Activated CD8-positive, alpha-beta memory T cell treated with anti-CD3 and anti-CD28 coated beads for 1 hour (primary cell): ENCODE results near the gene BICRAL.
"Not testable (repeated sequence)": the region's sequence is repeated elsewhere in the genome, so short reads cannot be mapped to it uniquely, and the experiment has no call there.

Source experiments
- DNase-seq, 2 donors: peaks; one replicate each; pipeline ENCODE4 v3.0.0-alpha.2; 2020; ENCODE audit warnings: low read depth in 1 of 2; ENCODE audit errors: extremely low read depth in 1 of 2

The BICRAL gene

DNA sequence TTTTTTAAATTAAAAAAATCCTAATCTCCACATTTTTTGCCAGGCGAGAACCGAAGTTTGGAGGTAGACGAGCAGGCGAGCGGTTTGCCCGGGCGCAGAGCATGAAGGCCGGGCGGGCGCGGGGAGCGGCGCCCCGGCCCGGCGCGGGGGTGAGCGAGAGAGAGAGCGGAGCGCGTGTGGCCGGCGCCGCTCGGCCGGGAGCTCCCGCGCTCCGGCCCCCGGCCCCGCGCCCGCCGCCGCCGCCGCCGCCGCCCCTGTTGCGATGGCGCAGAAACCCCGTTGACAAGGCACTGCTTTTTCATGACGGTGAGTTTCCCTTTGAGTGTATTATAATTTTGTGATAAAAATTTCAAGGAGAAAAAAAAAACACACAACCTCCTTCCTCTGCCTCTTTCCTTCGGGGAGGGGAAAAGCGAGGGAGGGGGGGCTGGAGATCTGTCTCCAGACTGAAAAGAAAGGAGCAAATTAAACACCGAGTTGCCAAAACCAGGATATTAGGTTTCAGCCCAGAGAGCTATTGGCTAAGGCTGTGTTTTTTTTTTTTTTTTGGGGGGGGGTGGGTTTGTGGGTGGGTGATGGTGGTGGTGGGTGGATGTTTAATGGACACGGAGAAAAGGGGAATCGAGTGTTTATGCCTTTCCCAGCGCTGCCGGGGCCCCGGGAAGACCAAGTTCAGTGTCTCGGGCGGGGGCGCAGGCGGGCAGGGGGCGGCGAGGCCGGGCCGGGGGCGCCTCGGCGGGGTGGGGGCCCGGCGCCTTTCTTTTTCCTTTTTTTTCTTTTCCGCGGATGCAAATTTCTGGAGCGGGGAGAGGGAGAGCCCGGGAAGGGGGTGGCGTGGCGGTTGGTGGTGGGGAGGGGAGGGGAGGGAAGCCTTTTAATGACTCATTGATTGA is at the start of gene BICRAL:
BICRAL (plus strand) TSS at position 257 of the 893 bp plus-strand sequence. CDS start 39,971 bp downstream, outside the sequence.
- peak; percentile 44 to 64 for DNase-seq

GRCh38 chr6:42733867-42734481 is 47.9 kb upstream of the BICRAL start:
- DNase-seq: not testable (repeated sequence)

GRCh38 chr6:42735976-42736375 is 45.9 kb upstream of the BICRAL start:
- no peak for DNase-seq

DNA sequence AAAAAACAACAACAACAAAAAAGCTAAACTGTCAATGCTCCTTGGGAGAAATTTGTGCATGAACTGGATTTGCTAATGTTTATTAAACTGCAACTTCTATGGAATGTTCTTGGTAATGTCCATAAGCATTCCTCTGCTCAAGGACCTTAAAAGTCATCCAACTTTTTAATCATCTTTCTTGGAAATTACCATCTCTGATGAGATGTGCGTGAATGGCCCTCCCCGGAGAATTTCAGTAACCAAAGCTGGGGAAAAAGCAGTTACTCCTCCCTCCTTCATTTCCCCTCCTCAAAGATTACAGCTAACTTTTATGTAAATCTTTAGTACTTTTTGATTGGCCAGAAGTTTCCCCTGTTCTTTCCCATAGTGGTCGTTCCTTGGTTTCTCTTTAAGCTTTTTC is 41.1 kb upstream of the BICRAL start:
- no peak for DNase-seq

GRCh38 chr6:42742116-42742894 is 39.5 kb upstream of the BICRAL start:
- no peak for DNase-seq

GRCh38 chr6:42744351-42744893 is 37.4 kb upstream of the BICRAL start:
- DNase-seq: no peak

GRCh38 chr6:42745083-42745639 is 36.7 kb upstream of the BICRAL start:
- no peak for DNase-seq

- DNase-seq: peak; percentile 83 to 84
These were observed 36.0 kb upstream of the BICRAL start, which contains the start of gene TBCC for GRCh38 chr6:42745640-42746462. Gene TBCC (minus strand): TSS chr6:42746103. CDS start chr6:42746073, 30 bp downstream.

GRCh38 chr6:42746463-42747391 is 35.1 kb upstream of the BICRAL start:
- DNase-seq: peak; percentile 36 to 67

GRCh38 chr6:42748203-42748898 is 33.5 kb upstream of the BICRAL start:
- DNase-seq: no peak

- no peak for DNase-seq
These were observed 30.8 kb upstream of the BICRAL start for GRCh38 chr6:42751055-42751454.

DNA sequence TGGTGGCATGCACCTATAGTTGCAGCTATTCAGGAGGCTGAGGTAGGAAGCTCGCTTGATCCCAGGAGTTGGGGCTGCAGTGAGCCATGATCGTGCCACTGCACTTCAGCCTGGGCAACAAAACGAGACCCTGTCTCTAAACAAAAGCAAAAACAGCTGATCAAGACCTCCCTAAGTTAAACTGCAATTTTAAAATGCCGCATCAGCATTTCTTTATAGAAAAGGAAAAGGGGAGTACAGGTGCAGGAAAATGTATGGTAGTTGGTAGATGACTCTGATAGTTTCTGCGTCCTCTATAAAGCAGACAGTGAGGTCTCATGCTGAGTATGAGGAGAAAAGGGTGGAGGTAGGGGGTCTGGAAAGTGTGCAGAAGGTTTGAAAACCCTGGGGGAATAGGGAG is 27.1 kb upstream of the BICRAL start:
- DNase-seq: no peak

DNA sequence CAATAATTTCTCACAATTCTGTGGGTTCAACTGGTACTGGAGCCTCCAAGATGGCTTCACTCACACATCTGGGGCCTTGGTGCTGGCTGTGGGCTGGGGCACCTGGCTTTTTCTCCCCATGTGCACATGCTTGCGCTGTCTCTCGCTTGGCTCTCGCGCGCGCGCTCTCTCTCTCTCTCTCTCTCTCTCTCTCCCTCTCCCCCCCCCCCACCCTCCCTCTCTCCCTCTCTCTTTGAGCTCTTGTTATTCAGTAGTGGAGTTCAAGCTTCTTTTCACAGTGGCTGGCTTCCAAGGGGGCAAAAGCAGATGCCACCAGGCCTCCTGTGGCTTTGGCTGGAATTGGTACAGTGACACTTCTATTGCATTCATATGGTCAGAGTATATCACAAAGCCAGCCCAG is 25.1 kb upstream of the BICRAL start:
- DNase-seq: no peak

DNA sequence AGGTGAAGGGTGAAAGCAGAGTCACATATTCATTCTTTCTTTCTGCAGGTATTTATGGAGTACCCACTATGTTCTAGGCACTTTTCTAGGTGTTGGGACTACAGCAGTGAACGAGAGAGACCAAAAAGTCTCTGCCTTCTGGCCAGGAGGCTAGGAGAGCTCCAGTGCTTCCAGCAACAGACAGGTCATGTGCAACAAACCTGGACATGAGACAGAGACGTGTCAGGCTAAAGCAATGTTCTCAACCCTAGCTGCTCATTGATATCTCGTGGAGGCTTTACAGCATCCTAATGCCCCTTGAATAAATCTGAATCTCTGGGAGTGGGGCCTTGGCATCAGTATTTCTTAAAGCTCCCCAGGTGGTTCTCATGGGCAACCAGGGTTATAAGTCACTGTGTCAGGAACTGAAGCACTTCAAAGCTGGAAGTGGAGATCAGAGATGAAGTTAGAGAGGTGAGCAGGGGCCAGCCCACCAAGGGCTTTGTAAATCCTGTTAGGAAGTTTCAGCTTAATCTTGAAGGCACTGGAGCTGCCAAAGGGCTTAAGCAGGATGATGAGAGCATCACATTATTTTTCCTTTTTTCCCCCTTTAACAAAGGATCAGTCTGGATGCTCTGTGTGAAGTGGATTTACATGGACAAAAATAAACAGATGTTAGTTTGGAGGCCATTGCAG is 23.0 kb upstream of the BICRAL start:
- DNase-seq: no peak

- no peak for DNase-seq
These were observed 20.4 kb upstream of the BICRAL start for GRCh38 chr6:42761287-42762067.

- DNase-seq: no peak
These were observed 19.4 kb upstream of the BICRAL start for GRCh38 chr6:42762426-42762859.

GRCh38 chr6:42762950-42763349 is 18.9 kb upstream of the BICRAL start:
- DNase-seq: no peak
